Erythroblast (primary cell): ENCODE measurements around the gene SLC38A1.

Experiments
- GATA1 ChIP-seq: IDR thresholded peaks from 2 replicates; pipeline ENCODE4 v1.6.1; 2011; ENCODE audit warnings: low read depth, mild to moderate bottlenecking, control low read depth, low read length, moderate library complexity
- POLR2A ChIP-seq: IDR thresholded peaks from 2 replicates; pipeline ENCODE4 v1.6.1; 2011; ENCODE audit warnings: mild to moderate bottlenecking, low read length

- no peak for TF ChIP-seq POLR2A
- TF ChIP-seq GATA1: no peak
Observed at GRCh38 chr12:46205294-46205693, 63.5 kb downstream of the SLC38A1 start.
